ENCODE measurements around the gene FAM241B. TPM values are rescaled to one million over a fixed set of nuclear protein-coding genes. Genes with fewer than 3 reads are reported as not detected.

Gene FAM241B
- total RNA-seq, 1 donor from 2014 or later = 5.0 TPM

DNA sequence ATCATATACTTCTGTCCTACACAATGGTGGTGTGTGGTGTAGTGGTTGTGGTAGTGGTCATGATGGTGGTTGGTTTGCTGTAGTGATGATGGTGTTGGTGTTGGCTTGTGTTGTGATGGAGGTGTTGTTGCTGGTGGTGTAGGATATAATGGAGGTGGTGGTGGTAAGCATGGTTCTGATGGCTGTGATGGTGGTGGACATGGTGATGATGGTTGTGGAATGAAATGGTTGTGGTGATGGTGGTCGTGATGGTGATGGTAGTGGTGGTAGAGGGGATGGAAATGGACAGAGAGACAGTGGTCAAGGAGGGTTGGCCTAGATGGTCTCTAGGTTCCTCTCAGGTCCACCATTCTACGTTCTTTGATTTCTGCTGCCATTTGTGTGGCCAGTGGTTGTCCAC lies 44.7 kb downstream of the FAM241B start:
- TF ChIP-seq, protein P1, sequence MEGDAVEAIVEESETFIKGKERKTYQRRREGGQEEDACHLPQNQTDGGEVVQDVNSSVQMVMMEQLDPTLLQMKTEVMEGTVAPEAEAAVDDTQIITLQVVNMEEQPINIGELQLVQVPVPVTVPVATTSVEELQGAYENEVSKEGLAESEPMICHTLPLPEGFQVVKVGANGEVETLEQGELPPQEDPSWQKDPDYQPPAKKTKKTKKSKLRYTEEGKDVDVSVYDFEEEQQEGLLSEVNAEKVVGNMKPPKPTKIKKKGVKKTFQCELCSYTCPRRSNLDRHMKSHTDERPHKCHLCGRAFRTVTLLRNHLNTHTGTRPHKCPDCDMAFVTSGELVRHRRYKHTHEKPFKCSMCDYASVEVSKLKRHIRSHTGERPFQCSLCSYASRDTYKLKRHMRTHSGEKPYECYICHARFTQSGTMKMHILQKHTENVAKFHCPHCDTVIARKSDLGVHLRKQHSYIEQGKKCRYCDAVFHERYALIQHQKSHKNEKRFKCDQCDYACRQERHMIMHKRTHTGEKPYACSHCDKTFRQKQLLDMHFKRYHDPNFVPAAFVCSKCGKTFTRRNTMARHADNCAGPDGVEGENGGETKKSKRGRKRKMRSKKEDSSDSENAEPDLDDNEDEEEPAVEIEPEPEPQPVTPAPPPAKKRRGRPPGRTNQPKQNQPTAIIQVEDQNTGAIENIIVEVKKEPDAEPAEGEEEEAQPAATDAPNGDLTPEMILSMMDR (IDR thresholded peaks at IDR 0.05) = no peak
- ATAC-seq (no peak), DNase-seq (no peak)

DNA sequence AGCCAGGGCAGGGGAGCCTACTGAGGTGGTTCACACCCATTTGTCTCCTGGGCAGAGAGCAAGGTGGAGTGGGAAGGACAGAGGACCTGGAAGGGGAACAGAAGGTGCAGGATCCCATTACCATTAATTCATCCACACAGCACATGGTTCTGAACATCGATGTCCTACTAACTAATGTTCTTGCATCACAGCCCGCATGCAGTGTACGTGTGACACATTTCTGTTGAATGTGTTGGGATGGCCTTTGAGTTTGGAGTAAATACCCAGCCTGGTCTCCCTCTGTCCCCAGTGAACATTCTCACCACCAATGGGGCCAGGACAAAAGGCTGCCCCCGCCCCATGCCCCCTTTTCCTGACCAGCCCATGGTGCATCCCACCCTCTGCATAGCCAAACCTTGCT lies 46.3 kb downstream of the FAM241B start:
- TF ChIP-seq, protein P1 (IDR thresholded peaks at IDR 0.05) = no peak
- Histone ChIP-seq H3K9me3 (no peaks in the 10 kb centered on the region), H3K36me3 (no peaks in the 10 kb centered on the region), H3K4me3 (no peak overlapping the region), H3K27ac (no peak overlapping the region), H3K4me1 (no peaks in the 10 kb centered on the region), H3K27me3 (ENCODE audit: low read depth) (no peaks in the 10 kb centered on the region)
- ATAC-seq (no peak), DNase-seq (no peak)
- intact Hi-C loops (cut with DNase I) = no loop called here

More for the DNA sequence above, 44.7 kb downstream of the FAM241B start:
- H3K27me3 ChIP-seq (ENCODE audit: low read depth) = no peaks in the 10 kb centered on the region
- H3K36me3 ChIP-seq = no peaks in the 10 kb centered on the region
- no peak overlapping the region for H3K4me3 ChIP-seq
- no peaks in the 10 kb centered on the region for H3K9me3 ChIP-seq
- intact Hi-C loops (cut with DNase I) = no loop called here
- H3K27ac ChIP-seq = no peak overlapping the region
- no peaks in the 10 kb centered on the region for H3K4me1 ChIP-seq

DNA sequence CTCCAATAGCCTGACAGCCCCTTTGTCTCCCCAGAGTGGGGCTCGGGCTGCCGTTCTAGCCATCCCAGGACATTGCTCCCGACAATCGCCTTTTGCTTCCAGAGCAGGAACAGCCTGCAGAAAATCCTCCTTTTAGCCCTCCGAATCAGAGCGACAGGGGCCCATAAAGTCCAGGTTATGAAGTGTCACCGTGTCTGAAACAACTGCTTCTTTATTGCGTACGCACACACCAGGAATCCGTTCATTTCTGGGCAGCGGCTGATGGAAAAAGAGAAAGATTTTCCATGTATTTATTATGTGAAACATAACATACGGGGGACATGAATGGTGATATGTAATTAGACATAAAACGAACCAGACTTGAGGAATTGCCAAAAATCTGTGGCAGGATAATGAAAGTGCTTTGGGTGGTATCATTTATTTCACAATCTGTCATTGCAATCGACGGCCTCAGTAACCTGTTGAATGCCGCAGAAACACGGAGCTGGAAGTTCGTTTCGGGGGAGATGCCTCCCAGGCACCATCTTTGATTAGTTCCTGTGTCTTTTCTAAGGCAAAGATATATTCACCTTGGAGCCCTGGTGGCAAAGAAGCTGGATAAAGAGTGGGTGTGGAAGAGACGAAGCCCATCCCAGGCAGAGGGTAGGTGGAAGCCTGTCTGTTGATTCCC lies 48.1 kb downstream of the FAM241B start:
- Histone ChIP-seq H3K36me3 (no peaks in the 10 kb centered on the region), H3K27ac (no peak overlapping the region)
- ATAC-seq = no peak

DNA sequence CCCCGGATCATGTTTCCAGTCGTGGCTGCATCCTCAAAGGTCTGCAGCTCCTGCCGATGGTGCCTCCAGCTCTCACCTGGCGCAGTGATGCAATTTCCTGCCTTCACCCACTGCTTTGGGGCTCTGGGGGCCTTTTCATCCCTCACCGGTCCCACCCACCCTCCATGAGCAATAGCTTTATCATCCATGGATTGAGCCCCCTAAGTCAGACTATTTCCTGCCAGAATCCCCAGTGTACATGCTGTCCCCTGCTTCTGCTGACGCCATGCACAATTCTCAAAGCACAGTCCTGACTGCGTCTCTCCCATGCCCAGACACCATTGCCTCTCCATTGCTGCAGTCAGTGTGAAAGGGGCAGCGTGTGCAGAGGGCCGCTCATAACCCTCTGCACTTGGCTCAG lies 49.7 kb downstream of the FAM241B start:
- TF ChIP-seq, protein P1 (IDR thresholded peaks at IDR 0.05) = no peak
- Histone ChIP-seq H3K27me3 (ENCODE audit: low read depth) (no peaks in the 10 kb centered on the region), H3K9me3 (no peaks in the 10 kb centered on the region), H3K36me3 (no peaks in the 10 kb centered on the region), H3K4me1 (peaks cover 5% of the 10 kb centered on the region), H3K4me3 (no peak overlapping the region), H3K27ac (no peak overlapping the region)
- ATAC-seq (no peak), DNase-seq (no peak)
- intact Hi-C loops (cut with DNase I) = no loop called here

More for the DNA sequence above, 48.1 kb downstream of the FAM241B start:
- intact Hi-C loops (cut with DNase I) = no loop called here
- Histone ChIP-seq H3K4me3 (no peak overlapping the region), H3K4me1 (no peaks in the 10 kb centered on the region), H3K9me3 (no peaks in the 10 kb centered on the region), H3K27me3 (ENCODE audit: low read depth) (no peaks in the 10 kb centered on the region)
- TF ChIP-seq, protein P1 (IDR thresholded peaks at IDR 0.05) = no peak
- DNase-seq = no peak

DNA sequence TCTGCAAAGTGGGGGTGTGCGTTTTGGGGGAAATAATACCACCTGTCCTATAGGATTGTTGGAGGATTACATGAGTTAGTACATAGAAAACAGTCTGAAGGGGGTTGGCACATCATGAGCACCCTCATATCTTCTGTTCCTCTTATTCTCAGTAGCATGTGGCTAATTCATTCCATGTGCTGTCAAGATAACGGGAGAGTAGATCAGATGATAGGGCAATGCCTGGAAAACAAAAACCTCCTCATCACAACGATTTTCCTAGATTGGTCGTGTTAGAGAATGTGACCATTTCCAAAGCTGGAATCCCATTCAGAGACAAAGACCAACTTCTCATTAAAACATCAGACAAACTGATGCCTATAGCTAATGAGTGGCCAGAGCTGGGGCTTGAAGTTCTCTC lies 50.6 kb downstream of the FAM241B start:
- TF ChIP-seq, protein P1 (IDR thresholded peaks at IDR 0.05) = no peak
- H3K4me1 ChIP-seq = peaks cover 10% of the 10 kb centered on the region
- no peak overlapping the region for H3K27ac ChIP-seq
- H3K4me3 ChIP-seq = no peak overlapping the region
- H3K36me3 ChIP-seq = no peaks in the 10 kb centered on the region
- H3K27me3 ChIP-seq (ENCODE audit: low read depth) = no peaks in the 10 kb centered on the region
- no peaks in the 10 kb centered on the region for H3K9me3 ChIP-seq
- DNase-seq (no peak), ATAC-seq (no peak)
- intact Hi-C loops (cut with DNase I) = no loop called here

Measured in lower lobe of right lung (tissue), 2 donors.